ENCODE measurements around the gene FBL. TPM values are rescaled to one million over a fixed set of nuclear protein-coding genes. Genes with fewer than 3 reads are reported as not detected.
A peak's percentile ranks its signal among the peaks of the same experiment; 100 is the strongest.
"Not testable (repeated sequence)": the region's sequence is repeated elsewhere in the genome, so short reads cannot be mapped to it uniquely, and the experiment has no call there.

FBL gene
- total and polyA plus RNA-seq, 5 experiments from 2014 or later: 231 to 365 (median 246) TPM

DNA sequence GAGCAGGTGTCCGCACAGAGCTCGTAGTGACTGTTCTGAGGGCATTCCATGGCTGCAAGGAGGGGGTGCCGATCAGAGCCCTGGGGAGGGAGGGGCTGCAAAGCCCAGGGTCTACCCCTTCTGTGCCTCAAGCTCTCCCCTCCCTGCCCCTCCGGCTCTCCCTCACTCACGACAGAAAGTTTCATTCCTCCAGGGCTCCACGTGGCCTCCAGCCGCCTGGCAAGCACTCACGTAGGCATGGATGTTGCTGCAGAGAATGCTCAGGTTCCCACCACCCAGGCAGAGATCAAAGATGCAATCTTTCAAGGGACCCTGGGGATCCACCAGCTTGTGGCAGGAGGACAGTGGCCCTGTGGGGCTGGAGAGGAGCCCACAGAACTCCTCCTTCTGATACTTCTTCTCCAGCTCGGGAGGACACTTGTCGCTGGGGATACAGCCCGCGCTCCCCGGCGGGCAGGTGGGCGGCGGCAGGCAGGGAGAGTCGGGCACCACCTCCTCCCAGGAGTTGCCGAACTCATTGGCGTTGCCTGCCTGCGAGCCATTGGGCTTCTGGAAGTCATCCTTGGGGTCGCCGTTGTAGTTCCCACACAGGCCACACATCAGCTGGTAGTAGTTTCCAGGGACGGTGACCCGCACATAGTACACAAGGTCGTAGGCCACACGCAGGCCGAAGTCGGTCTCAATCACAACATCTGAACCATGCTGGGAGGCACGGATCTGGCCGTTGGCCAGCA, 39.8 kb upstream of the FBL start:
- H3K27me3 Mint-ChIP-seq, ATAC-seq, H3K4me3 Mint-ChIP-seq, H3K27ac Mint-ChIP-seq, POLR2A ChIA-PET, DNase-seq, H3K4me1 Mint-ChIP-seq, H3K9me3 Mint-ChIP-seq: not testable (repeated sequence)
- H3K36me3 Mint-ChIP-seq: peaks cover 6 to 21% (median 9%) of the 10 kb centered on the region in 3 donors

DNA sequence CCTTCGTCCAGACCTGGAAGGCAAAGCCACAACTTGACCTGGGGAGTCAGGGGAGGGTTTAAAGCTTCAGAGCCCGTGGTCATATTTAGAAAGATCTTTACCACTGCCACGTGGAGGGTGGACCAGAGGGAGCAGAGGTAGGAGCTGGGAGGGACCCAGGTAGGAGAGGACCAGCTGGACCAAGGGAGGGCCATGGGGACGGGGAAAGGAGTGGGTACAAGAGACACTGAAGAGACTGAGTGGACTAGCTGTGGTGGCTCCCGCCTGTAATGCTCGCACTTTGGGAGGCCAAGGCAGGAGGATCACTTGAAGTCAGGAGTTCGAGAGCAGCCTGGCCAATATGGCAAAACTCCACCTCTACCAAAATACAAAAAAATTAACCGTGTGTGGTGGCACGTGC, 38.5 kb upstream of the FBL start:
- not testable (repeated sequence) for H3K27me3 Mint-ChIP-seq, H3K4me3 Mint-ChIP-seq

DNA sequence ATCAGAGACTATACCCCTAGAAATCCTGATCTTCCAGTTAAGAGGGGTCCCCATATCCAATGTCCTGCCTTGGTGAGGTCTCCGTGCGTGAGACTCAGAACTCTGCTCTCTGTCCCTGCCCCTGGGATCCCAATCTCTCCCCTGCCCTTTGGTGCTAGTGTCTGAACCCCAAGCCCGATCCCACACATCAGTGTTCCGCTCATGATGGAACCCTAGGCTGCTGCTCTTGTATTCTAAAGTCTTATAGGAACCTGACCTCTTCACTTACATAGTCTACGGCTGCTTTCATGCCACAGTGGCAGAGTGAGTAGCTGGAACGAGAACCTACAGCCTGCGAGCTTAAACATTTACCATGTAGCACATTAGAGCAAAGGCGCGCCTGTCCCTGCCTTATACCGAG, 36.5 kb upstream of the FBL start:
- Mint-ChIP-seq H3K27ac (peak overlapping the region in 1 of 10 donors; percentile 66), H3K36me3 (peaks cover 0 to 23% (median 5%) of the 10 kb centered on the region in 3 donors)
- H3K27me3 Mint-ChIP-seq, H3K9me3 Mint-ChIP-seq, H3K4me1 Mint-ChIP-seq, POLR2A ChIA-PET, H3K4me3 Mint-ChIP-seq, ATAC-seq, DNase-seq: not testable (repeated sequence)

More for the DNA sequence above, 38.5 kb upstream of the FBL start:
- H3K36me3 Mint-ChIP-seq: peaks cover 0 to 11% (median 0%) of the 10 kb centered on the region in 3 donors
- H3K9me3 Mint-ChIP-seq, POLR2A ChIA-PET, DNase-seq, H3K27ac Mint-ChIP-seq, ATAC-seq, H3K4me1 Mint-ChIP-seq: not testable (repeated sequence)

DNA sequence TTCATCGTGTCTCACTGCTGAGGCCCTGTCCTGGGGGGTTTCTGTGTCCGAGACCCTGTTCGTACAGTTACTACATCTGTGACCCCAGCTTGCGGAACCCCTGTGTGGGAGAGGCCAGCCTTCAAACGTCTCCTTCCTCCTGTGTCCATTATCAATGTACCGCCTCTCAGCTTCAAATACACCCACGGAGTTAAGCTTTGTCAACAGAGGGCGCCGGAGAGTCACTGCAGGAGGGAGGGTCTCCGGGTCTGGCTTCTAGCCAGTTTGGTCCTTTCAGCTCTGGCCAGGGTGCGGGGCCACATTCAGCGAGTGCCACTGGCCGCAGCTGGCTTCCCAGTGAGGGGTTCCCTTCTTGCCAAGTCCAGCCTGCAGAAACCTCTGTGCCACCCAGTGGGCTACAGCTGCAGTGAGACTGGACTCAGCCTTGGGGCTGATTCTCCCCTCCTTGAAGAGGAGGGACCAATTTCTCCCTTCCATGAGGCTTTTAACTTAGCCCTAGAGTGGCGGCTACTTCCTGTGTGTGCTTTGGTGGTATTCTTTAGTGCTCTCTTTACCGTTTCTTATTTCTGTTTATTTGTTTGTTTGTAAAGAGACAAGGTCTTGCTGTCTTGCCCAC, 35.4 kb upstream of the FBL start:
- DNase-seq (peak in 2 of 10 donors; percentile 27 to 45), ATAC-seq (peak; percentile 57 to 67)
- not testable (repeated sequence) for H3K4me1 Mint-ChIP-seq, H3K4me3 Mint-ChIP-seq, H3K9me3 Mint-ChIP-seq, H3K27me3 Mint-ChIP-seq
- Mint-ChIP-seq H3K27ac (peak overlapping the region in 1 of 10 donors; percentile 51), H3K36me3 (peaks cover 2 to 29% (median 5%) of the 10 kb centered on the region in 3 donors)
- POLR2A ChIA-PET: interaction anchor here (1.3 kb wide), 1 partner anchor 89 kb away, joined by 3 read pairs; the partner anchor contains the start of gene PSMC4

DNA sequence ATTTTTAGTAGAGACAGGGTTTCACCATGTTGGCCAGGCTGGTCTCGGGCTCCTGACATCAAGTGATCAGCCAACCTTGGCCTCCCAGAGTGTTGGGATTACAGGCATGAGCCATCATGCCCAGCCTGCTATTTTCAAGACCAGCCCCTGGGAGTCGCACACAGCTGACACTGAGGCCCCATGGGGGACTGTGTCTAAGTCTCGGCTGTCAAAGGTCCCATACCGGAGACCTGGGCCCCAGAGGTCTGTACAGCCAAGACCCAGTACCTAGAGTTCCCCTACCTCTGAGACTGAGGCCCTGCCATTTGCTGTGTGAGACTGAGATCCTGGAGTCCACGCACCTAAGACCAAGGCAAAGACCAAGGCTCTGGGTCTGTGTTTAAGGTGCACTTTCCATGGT, 34.1 kb upstream of the FBL start:
- H3K27me3 Mint-ChIP-seq, H3K27ac Mint-ChIP-seq, H3K9me3 Mint-ChIP-seq, DNase-seq, ATAC-seq, H3K4me1 Mint-ChIP-seq, H3K4me3 Mint-ChIP-seq, POLR2A ChIA-PET: not testable (repeated sequence)
- H3K36me3 Mint-ChIP-seq: peaks cover 2 to 36% (median 5%) of the 10 kb centered on the region in 3 donors

DNA sequence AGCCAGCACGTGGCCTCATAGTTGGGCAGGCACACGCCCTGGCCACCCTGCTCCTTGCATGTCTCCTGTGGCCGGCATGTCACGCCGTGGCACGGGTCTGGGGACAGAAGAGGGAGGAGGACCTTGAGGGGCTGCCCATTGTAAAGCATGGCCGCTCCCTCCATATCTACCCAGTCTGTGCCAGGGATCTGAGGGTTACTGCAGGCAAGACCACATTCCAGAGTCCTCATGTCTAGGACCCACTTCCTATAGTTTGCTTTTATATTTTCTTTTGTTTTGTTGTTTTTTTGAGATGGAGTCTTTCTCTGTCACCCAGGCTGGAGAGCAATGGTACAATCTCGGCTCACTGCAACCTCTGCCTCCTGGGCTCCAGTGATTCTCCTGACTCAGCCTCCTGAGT, 33.6 kb upstream of the FBL start:
- H3K4me1 Mint-ChIP-seq, H3K27me3 Mint-ChIP-seq, POLR2A ChIA-PET, H3K27ac Mint-ChIP-seq, DNase-seq, ATAC-seq, H3K4me3 Mint-ChIP-seq, H3K9me3 Mint-ChIP-seq: not testable (repeated sequence)
- H3K36me3 Mint-ChIP-seq: peaks cover 2 to 39% (median 5%) of the 10 kb centered on the region in 3 donors

DNA sequence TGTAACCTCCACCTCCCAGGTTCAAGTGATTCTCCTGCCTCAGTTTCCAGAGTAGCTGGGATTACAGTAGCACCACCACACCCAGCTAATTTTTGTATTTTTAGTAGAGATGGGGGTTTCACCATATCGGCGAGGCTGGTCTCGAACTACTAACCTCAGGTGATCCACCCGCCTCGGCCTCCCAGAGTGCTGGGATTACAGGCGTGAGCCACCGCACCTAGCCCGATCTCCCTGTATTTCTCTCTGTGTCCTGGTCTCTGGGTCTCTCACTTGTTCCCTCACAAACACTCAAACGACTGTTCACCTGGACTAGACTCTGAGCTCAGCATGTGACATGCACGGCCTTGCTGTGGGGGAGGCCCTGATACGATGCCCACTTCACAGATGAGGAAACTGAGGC, 32.7 kb upstream of the FBL start:
- not testable (repeated sequence) for DNase-seq, H3K27me3 Mint-ChIP-seq, H3K9me3 Mint-ChIP-seq, H3K4me3 Mint-ChIP-seq, H3K4me1 Mint-ChIP-seq, ATAC-seq
- H3K27ac Mint-ChIP-seq: peak overlapping the region in 3 of 10 donors; percentile 39 to 86 (median 57)
- peaks cover 3 to 47% (median 5%) of the 10 kb centered on the region in 3 donors for H3K36me3 Mint-ChIP-seq
- POLR2A ChIA-PET: interaction anchor here (0.7 kb wide), 1 partner anchor 691 kb away, joined by 5 read pairs; no protein-coding TSS in a partner anchor

DNA sequence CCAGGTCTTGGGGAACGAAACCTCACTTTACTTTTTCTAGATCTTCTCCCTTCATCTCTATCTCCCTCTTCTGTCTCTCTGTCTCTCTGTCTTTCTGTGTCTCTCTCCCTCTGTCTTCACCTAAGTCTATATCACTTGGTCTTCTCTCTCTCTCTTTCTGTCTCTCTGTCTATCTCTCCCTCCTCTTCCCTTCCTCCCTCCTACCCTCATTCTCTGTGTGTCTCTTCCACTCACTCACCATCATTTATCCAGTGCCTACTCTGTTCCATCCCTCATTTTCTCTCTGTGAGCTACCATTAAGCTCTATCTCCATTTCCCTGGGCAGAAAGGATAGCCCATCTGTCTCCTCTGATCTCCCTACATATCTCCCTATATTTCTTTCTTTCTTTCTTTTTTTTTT, 32.2 kb upstream of the FBL start:
- ATAC-seq: no peak
- Mint-ChIP-seq H3K36me3 (peaks cover 3 to 51% (median 5%) of the 10 kb centered on the region in 3 donors), H3K27me3 (no peaks in the 10 kb centered on the region), H3K27ac (peak overlapping the region in 5 of 10 donors; percentile 0 to 40 (median 7)), H3K4me3 (no peak overlapping the region), H3K9me3 (no peaks in the 10 kb centered on the region), H3K4me1 (peaks cover 0 to 8% (median 0%) of the 10 kb centered on the region in 4 donors)
- POLR2A ChIA-PET: interaction anchor here (0.7 kb wide), 1 partner anchor 692 kb away, joined by 5 read pairs; no protein-coding TSS in a partner anchor
- no peak for DNase-seq

DNA sequence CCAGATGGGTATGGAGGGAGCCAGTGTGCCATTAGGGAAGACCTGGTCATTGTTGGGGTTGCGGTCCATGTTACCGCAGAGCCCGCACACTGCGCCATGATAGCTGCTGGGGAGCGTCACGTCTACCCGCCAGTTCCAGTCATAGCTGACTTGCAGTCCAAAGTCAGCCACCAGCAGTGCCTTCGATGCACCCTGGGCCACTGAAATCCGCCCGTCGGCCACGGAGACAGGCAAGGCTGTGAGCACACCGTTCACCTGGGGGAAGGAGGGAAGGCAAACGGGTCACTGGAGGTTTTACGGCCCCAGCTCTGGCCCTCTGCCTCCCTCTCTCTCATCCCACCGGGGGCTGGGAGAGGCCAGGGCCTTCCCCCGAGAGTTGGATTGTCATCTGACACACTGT, 31.8 kb upstream of the FBL start:
- H3K4me1 Mint-ChIP-seq, POLR2A ChIA-PET, ATAC-seq, H3K9me3 Mint-ChIP-seq, H3K4me3 Mint-ChIP-seq, H3K27me3 Mint-ChIP-seq: not testable (repeated sequence)
- peak in 1 of 10 donors; percentile 18 for DNase-seq
- H3K36me3 Mint-ChIP-seq: peaks cover 3 to 56% (median 5%) of the 10 kb centered on the region in 3 donors
- peak overlapping the region in 2 of 10 donors; percentile 7 to 39 for H3K27ac Mint-ChIP-seq

DNA sequence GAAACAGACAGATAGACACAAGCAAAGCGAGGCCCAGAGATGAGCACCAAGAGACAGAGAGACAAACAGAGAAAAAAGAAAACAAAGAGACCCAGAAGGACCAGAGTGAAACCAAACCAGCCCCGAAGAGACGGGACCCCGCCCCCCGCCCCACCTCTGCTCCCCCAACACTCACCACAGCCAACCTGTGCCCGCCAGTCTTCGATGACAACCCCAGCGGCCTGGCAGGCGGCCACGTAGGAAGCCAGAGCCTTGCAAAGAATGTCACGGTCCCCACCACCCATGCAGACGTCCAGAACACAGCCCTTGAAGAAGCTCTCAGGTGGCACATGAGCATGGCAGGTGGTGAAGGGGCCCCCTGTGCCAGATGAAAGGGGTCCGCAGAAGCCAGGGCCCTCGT, 31.3 kb upstream of the FBL start:
- ATAC-seq: peak; percentile 48 to 90
- POLR2A ChIA-PET, H3K4me1 Mint-ChIP-seq, H3K27me3 Mint-ChIP-seq, H3K9me3 Mint-ChIP-seq, H3K4me3 Mint-ChIP-seq: not testable (repeated sequence)
- DNase-seq: peak in 7 of 10 donors; percentile 35 to 83 (median 65)
- Mint-ChIP-seq H3K27ac (peak overlapping the region in 3 of 10 donors; percentile 38 to 79 (median 65)), H3K36me3 (peaks cover 3 to 56% (median 5%) of the 10 kb centered on the region in 3 donors)

DNA sequence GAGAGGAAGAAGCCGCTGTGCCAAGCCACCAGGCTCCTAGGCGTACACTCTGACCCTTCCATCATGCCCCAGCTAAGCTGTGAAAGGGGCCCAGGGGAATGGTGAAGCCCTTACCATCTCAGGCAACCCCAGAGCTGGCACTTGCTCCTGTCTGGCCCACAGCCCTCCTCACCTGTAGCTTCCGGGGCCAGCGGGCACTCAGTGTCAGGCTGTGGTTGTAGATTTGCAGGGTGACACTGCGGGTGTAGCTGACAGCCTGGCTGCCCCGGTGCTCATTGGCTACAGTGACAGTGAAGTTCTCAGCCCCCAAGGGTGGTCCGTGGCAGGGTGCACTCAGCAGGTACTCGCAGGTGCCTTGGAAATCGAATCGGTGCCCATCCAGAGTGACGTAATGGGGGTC, 30.3 kb upstream of the FBL start:
- not testable (repeated sequence) for ATAC-seq, H3K4me1 Mint-ChIP-seq

DNA sequence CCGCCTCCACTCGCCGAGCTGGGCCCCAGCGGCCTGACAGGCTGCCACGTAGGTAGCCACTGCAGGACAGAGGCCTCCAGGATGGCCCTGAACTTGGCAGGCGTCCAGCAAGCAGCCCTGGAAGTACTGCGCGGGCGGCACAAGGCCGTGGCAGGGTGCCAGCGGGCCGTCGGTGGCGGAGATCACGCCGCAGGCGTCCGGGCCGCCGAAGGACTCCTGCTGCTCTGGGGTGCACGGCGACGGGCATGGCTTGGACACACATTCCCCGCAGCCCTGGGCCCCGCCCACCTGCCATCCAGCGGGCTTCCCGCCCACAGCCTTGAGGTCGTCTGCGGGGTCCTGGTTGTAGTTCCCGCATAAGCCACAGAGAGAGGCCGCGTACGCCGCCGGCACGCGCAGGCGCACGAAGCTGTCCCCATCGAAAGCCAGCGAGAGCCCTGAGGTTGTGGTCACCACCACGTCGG, 29.3 kb upstream of the FBL start:
- H3K9me3 Mint-ChIP-seq, H3K4me1 Mint-ChIP-seq, H3K27me3 Mint-ChIP-seq, DNase-seq, H3K4me3 Mint-ChIP-seq, ATAC-seq: not testable (repeated sequence)
- POLR2A ChIA-PET: interaction anchor here (0.6 kb wide), 1 partner anchor 33 kb away, joined by 4 read pairs; no protein-coding TSS in a partner anchor
- Mint-ChIP-seq H3K27ac (peak overlapping the region in 1 of 10 donors; percentile 34), H3K36me3 (peaks cover 5 to 64% (median 5%) of the 10 kb centered on the region in 3 donors)

More for the DNA sequence above, 30.3 kb upstream of the FBL start:
- DNase-seq, POLR2A ChIA-PET, H3K9me3 Mint-ChIP-seq, H3K4me3 Mint-ChIP-seq, H3K27me3 Mint-ChIP-seq, H3K27ac Mint-ChIP-seq: not testable (repeated sequence)
- peaks cover 5 to 60% (median 5%) of the 10 kb centered on the region in 3 donors for H3K36me3 Mint-ChIP-seq

DNA sequence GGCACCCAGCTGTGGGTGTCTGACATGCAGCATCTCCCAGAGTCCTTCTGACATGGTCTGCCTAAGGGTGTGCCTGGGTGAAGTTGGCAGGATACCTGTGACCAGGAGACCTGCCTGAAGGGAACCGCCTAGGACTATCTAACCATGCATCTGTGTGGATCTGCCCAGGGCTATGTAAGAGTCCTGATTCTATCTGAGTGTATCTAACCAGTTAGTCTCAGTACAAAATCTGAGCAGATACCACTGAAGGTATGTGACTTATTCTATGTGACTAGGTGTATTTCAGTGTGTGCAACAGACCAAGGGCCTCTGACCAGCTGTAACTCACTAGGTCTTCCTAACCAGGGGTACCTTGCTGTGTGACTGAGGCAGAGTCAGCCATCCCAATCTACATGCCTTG, 28.2 kb upstream of the FBL start:
- Mint-ChIP-seq H3K4me1 (peaks cover 0 to 10% (median 0%) of the 10 kb centered on the region in 4 donors), H3K9me3 (no peaks in the 10 kb centered on the region), H3K4me3 (no peak overlapping the region), H3K27me3 (no peaks in the 10 kb centered on the region), H3K36me3 (peaks cover 5 to 72% (median 5%) of the 10 kb centered on the region in 3 donors), H3K27ac (peak overlapping the region in 2 of 10 donors; percentile 27 to 49)
- ATAC-seq (no peak), DNase-seq (no peak)
- POLR2A ChIA-PET: no interaction called here

Data from naive thymus-derived CD8-positive, alpha-beta T cell (primary cell).